Stimulated activated CD8-positive, alpha-beta memory T cell treated with anti-CD3 and anti-CD28 coated beads, Interleukin-4, amount 100 ng/mL, for 1 hour (primary cell): ENCODE data around the gene LRRC37A3.
"Not testable (repeated sequence)": the region's sequence is repeated elsewhere in the genome, so short reads cannot be mapped to it uniquely, and the experiment has no call there.

Experiments used
- DNase-seq, 2 donors: peaks; one replicate each; pipeline ENCODE4 v3.0.0-alpha.2; 2020; ENCODE audit warnings: low read depth in 2 of 2, low spot score in 1 of 2

LRRC37A3 gene

GRCh38 chr17:64919289-64920025 lies at the start of gene LRRC37A3:
TSS of gene LRRC37A3 (minus strand) at chr17:64919478. CDS start at chr17:64897257, 22,221 bp downstream.
- peak; percentile 98 to 99 for DNase-seq

- DNase-seq = peak; percentile 66 to 70
Observed at GRCh38 chr17:64965873-64966287, 46.6 kb upstream of the LRRC37A3 start.

- DNase-seq = not testable (repeated sequence)
Observed at GRCh38 chr17:64965256-64965872, 46.1 kb upstream of the LRRC37A3 start.

- DNase-seq = no peak
Observed at GRCh38 chr17:64964796-64965195, 45.5 kb upstream of the LRRC37A3 start.

GRCh38 chr17:64963814-64964213 lies 44.5 kb upstream of the LRRC37A3 start:
- DNase-seq = not testable (repeated sequence)

- DNase-seq = peak in 1 of 2 donors; percentile 25
Observed at GRCh38 chr17:64961563-64962378, 42.5 kb upstream of the LRRC37A3 start.

- DNase-seq = no peak
Observed at GRCh38 chr17:64951877-64952276, 32.6 kb upstream of the LRRC37A3 start.

- DNase-seq = no peak
Observed at GRCh38 chr17:64950871-64951270, 31.6 kb upstream of the LRRC37A3 start.

GRCh38 chr17:64947152-64947551 lies 27.9 kb upstream of the LRRC37A3 start:
- DNase-seq = no peak

GRCh38 chr17:64941761-64942160 lies 22.5 kb upstream of the LRRC37A3 start:
- no peak for DNase-seq

- DNase-seq = no peak
Observed at GRCh38 chr17:64941045-64941444, 21.8 kb upstream of the LRRC37A3 start.

GRCh38 chr17:64940055-64940454 lies 20.8 kb upstream of the LRRC37A3 start:
- no peak for DNase-seq

GRCh38 chr17:64938925-64939474 lies 19.7 kb upstream of the LRRC37A3 start:
- DNase-seq = peak in 1 of 2 donors; percentile 23

GRCh38 chr17:64938290-64938689 lies 19.0 kb upstream of the LRRC37A3 start:
- no peak for DNase-seq

- DNase-seq = no peak
Observed at GRCh38 chr17:64936117-64936516, 16.8 kb upstream of the LRRC37A3 start.

- not testable (repeated sequence) for DNase-seq
Observed at GRCh38 chr17:64934284-64934778, 15.1 kb upstream of the LRRC37A3 start.

GRCh38 chr17:64932850-64933249 lies 13.6 kb upstream of the LRRC37A3 start:
- not testable (repeated sequence) for DNase-seq

- DNase-seq = not testable (repeated sequence)
Observed at GRCh38 chr17:64930374-64930773, 11.1 kb upstream of the LRRC37A3 start.

GRCh38 chr17:64929419-64930209 lies 10.3 kb upstream of the LRRC37A3 start:
- DNase-seq = not testable (repeated sequence)

GRCh38 chr17:64928701-64929100 lies 9.4 kb upstream of the LRRC37A3 start:
- not testable (repeated sequence) for DNase-seq
